Adrenal gland (tissue), 12 donors: ENCODE measurements around the gene GPR25. TPM values are rescaled to one million over a fixed set of nuclear protein-coding genes. Genes with fewer than 3 reads are reported as not detected.

Experiments
- DNase-seq, 7 donors: peaks; one replicate each; pipeline ENCODE4 v3.0.0-alpha.2; 2019 to 2020
- H3K27ac ChIP-seq, 5 donors: fragments of 200-600 bp; sonication (generic) in 4 of 5; 1 replicate in 3 of 5; 2 replicates in 2 of 5; pipeline versions ENCODE4 v1.5.1 to v1.8.0; 2016 to 2020; ENCODE audit warnings: mild to moderate bottlenecking in 1 of 5
- H3K27me3 ChIP-seq: fragments of 200-600 bp; 2 replicates; pipeline ENCODE4 v1.8.0; 2021
- H3K36me3 ChIP-seq, 2 donors: fragments of 200-600 bp; replicated peaks in 1 of 2; 1 replicate in 1 of 2; 2 replicates in 1 of 2; pipeline versions ENCODE4 v1.5.1 to v1.8.0; 2018 to 2022
- H3K4me1 ChIP-seq, 2 donors: fragments of 200-600 bp; replicated peaks in 1 of 2; 1 replicate in 1 of 2; 2 replicates in 1 of 2; pipeline versions ENCODE4 v1.5.1 to v1.8.0; 2018 to 2021
- H3K4me3 ChIP-seq, 4 donors: fragments of 200-600 bp; sonication (generic) in 3 of 4; one replicate each; pipeline ENCODE4 v1.5.1; 2016 to 2018
- H3K9me3 ChIP-seq, 3 donors: fragments of 200-600 bp; sonication (generic) in 1 of 3; replicated peaks in 1 of 3; 1 replicate in 2 of 3; 2 replicates in 1 of 3; pipeline versions ENCODE4 v1.5.1 to v1.8.0; 2016 to 2021
- POLR2A ChIP-seq, 2 donors: fragments of 450-650 bp; IDR thresholded peaks; one replicate each; pipeline ENCODE4 v1.6.1; 2017; ENCODE audit warnings: antibody characterized with exemption in 2 of 2, mild to moderate bottlenecking in 2 of 2, moderate library complexity in 1 of 2
- WGBS, 4 donors: extraction: QIAGEN DNeasy Blood & Tissue Kit in 2 of 4; methylation state at CpG; one replicate each; pipeline versions ENCODE4 v1.1.5 to v1.1.7; 2013 to 2017; 5-methylcytosine and 5-hydroxymethylcytosine counted together
- intact Hi-C, 2 donors: fragments of 100-400 bp; cut with DNase I; formaldehyde crosslinking; loops; one replicate each; pipeline versions ENCODE4 v1.14.1 to v1.15.0; 2022 to 2023
- polyA plus RNA-seq, 3 donors: library from polyadenylated mRNA; stranded (reverse); fragments of 200-250 nt in 2 of 3; fragments of 350-450 nt in 1 of 3; fragmentation: Illumina TruSeq in 1 of 3; extraction: RNeasy Lipid Tissue Mini Kit (QIAGEN cat#74804) in 1 of 3; gene quantifications; one replicate each; pipeline ENCODE4 v1.2.3, GENCODE V29; 2013 to 2014
- total RNA-seq, 9 donors: library from RNA; depleted of rRNA in 4 of 9; stranded (reverse); fragments of >200 nt in 4 of 9; fragments of 120-200 nt in 1 of 9; fragmentation: NEBNext Ultra II Directional in 1 of 9; extraction: Animal tissue kit (Norgen Biotek cat#: 25700) in 1 of 9; gene quantifications; one replicate each; pipeline versions ENCODE4 v1.1.0 to v1.2.4, GENCODE V29; 2013 to 2023
- TF ChIP-seq, protein P1 (sequence below), 6 experiments: fragments of 450-650 bp in 4 of 6; fragments of 200-600 bp in 2 of 6; sonication (generic) in 1 of 6; IDR thresholded peaks; 1 replicate in 5 of 6; 2 replicates in 1 of 6; pipeline versions ENCODE4 v1.5.1 to v1.8.0; 2016 to 2021; ENCODE audit warnings: antibody characterized with exemption in 6 of 6, mild to moderate bottlenecking in 2 of 6, moderate library complexity in 1 of 6
- donor health status: healthy with polysubstance abuse.
- donor health status: Bipolar disorder and iron deficiency.
- donor health status: DM: yes; HTN: yes; CAD: no.
- donor health status: DM: no; HTN: no; CAD: no.
- donor health status: DM: no; HTN: no; CAD: no.
- donor health status: DM: yes; HTN: yes; CAD: no.

Gene GPR25
- total and polyA plus RNA-seq, 12 donors: 0.18 to 0.69 TPM; not detected in 10

GRCh38 chr1:200873671-200874397, 1.1 kb downstream of the GPR25 start:
- peak overlapping the region in 1 of 4 donors; percentile 45 for H3K4me3 ChIP-seq
- intact Hi-C loops: no loop called here
- WGBS, 4 donors: 15 to 30% (median 24%) methylated on average over 18 to 66 of the region's 66 CpGs
- no peaks in the 10 kb centered on the region for H3K9me3 ChIP-seq
- TF ChIP-seq, protein P1, sequence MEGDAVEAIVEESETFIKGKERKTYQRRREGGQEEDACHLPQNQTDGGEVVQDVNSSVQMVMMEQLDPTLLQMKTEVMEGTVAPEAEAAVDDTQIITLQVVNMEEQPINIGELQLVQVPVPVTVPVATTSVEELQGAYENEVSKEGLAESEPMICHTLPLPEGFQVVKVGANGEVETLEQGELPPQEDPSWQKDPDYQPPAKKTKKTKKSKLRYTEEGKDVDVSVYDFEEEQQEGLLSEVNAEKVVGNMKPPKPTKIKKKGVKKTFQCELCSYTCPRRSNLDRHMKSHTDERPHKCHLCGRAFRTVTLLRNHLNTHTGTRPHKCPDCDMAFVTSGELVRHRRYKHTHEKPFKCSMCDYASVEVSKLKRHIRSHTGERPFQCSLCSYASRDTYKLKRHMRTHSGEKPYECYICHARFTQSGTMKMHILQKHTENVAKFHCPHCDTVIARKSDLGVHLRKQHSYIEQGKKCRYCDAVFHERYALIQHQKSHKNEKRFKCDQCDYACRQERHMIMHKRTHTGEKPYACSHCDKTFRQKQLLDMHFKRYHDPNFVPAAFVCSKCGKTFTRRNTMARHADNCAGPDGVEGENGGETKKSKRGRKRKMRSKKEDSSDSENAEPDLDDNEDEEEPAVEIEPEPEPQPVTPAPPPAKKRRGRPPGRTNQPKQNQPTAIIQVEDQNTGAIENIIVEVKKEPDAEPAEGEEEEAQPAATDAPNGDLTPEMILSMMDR (IDR thresholded peaks at IDR 0.05): no peak
- TF ChIP-seq POLR2A (IDR thresholded peaks at IDR 0.05): no peak
- H3K27ac ChIP-seq: no peak overlapping the region
- no peak for DNase-seq
- H3K27me3 ChIP-seq: peaks cover 31% of the 10 kb centered on the region
- peaks cover 6 to 11% of the 10 kb centered on the region in 2 donors for H3K4me1 ChIP-seq
- H3K36me3 ChIP-seq: no peaks in the 10 kb centered on the region

GRCh38 chr1:200874694-200875093, 1.9 kb downstream of the GPR25 start:
- 80 to 91% (median 89%) methylated on average over 6 of the region's 6 CpGs for WGBS, 4 donors
- Histone ChIP-seq H3K27ac (no peak overlapping the region), H3K36me3 (no peaks in the 10 kb centered on the region), H3K4me3 (no peak overlapping the region), H3K9me3 (no peaks in the 10 kb centered on the region), H3K4me1 (peaks cover 6 to 11% of the 10 kb centered on the region in 2 donors), H3K27me3 (peaks cover 31% of the 10 kb centered on the region)
- TF ChIP-seq, protein P1 (IDR thresholded peaks at IDR 0.05): no peak
- TF ChIP-seq POLR2A (IDR thresholded peaks at IDR 0.05): no peak
- DNase-seq: no peak
- intact Hi-C loops: no loop called here

- intact Hi-C loops: no loop called here
- Histone ChIP-seq H3K27me3 (peaks cover 31% of the 10 kb centered on the region), H3K36me3 (no peaks in the 10 kb centered on the region), H3K4me1 (peaks cover 6 to 11% of the 10 kb centered on the region in 2 donors), H3K9me3 (no peaks in the 10 kb centered on the region), H3K4me3 (no peak overlapping the region), H3K27ac (no peak overlapping the region)
- WGBS, 4 donors: 80 to 95% (median 85%) methylated on average over 4 to 5 of the region's 5 CpGs
- no peak for TF ChIP-seq POLR2A (IDR thresholded peaks at IDR 0.05)
- TF ChIP-seq, protein P1 (IDR thresholded peaks at IDR 0.05): no peak
- DNase-seq: no peak
These were observed 2.6 kb downstream of the GPR25 start for GRCh38 chr1:200875416-200875815.

DNA sequence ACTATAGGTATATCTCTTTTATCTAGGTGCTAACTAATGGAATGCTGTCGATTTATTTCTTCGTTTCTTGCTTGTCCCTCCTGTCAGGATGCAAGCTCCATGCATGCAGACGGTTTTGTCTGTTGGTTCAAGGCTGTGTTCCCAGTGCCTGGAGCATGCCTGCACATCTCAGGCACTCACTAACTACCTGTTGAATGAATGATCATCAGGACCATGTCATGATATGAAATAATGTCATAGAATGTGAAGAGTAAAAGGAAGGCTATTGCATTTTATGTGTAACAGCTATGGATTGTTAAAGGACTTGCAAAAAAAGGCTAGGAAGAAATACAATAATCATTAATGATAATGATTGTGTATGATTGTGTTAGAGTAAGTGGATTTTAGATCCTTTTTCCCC, 4.2 kb downstream of the GPR25 start:
- peaks cover 6 to 11% of the 10 kb centered on the region in 2 donors for H3K4me1 ChIP-seq
- peaks cover 31% of the 10 kb centered on the region for H3K27me3 ChIP-seq
- no peak overlapping the region for H3K4me3 ChIP-seq
- DNase-seq: no peak
- no peak overlapping the region for H3K27ac ChIP-seq
- intact Hi-C loops: no loop called here
- no peaks in the 10 kb centered on the region for H3K9me3 ChIP-seq
- TF ChIP-seq POLR2A (IDR thresholded peaks at IDR 0.05): no peak
- TF ChIP-seq, protein P1 (IDR thresholded peaks at IDR 0.05): no peak
- 62 to 77% (median 72%) methylated on average over 3 of the region's 3 CpGs for WGBS, 4 donors
- no peaks in the 10 kb centered on the region for H3K36me3 ChIP-seq
